Left lung (tissue), 10 donors: ENCODE results near the gene RTN4RL1. TPM values are rescaled to one million over a fixed set of nuclear protein-coding genes. Genes with fewer than 3 reads are reported as not detected.

ENCODE experiments used
- ATAC-seq: fragments of 200-7000 bp; cut with Tn5 transposase; one replicate; pipeline ENCODE4 v1.9.1; 2020; ENCODE audit warnings: moderate library complexity
- DNase-seq, 4 donors: peaks; one replicate each; pipeline ENCODE4 v3.0.0-alpha.2; 2013 to 2020
- H3K27ac ChIP-seq, 2 donors: fragments of 200-600 bp; sonication (generic) in 1 of 2; one replicate each; pipeline versions ENCODE4 v1.5.0 to v1.8.0; 2020 to 2021
- H3K27me3 ChIP-seq, 2 donors: fragments of 200-600 bp; sonication (generic) in 1 of 2; one replicate each; pipeline versions ENCODE4 v1.5.0 to v1.8.0; 2020 to 2021
- H3K36me3 ChIP-seq, 2 donors: fragments of 200-600 bp; sonication (generic) in 1 of 2; one replicate each; pipeline versions ENCODE4 v1.5.0 to v1.8.0; 2020 to 2021
- H3K4me1 ChIP-seq, 2 donors: fragments of 200-600 bp; one replicate each; pipeline ENCODE4 v1.8.0; 2021
- H3K4me3 ChIP-seq, 2 donors: fragments of 200-600 bp; sonication (generic) in 1 of 2; one replicate each; pipeline versions ENCODE4 v1.5.0 to v1.8.0; 2020 to 2021; ENCODE audit warnings: mild to moderate bottlenecking in 1 of 2
- H3K9me3 ChIP-seq, 2 donors: fragments of 200-600 bp; sonication (generic) in 1 of 2; one replicate each; pipeline versions ENCODE4 v1.5.0 to v1.8.0; 2020 to 2021
- CTCF ChIP-seq, 2 donors: fragments of 200-600 bp; sonication (generic) in 1 of 2; IDR thresholded peaks; one replicate each; pipeline versions ENCODE4 v1.5.0 to v1.8.0; 2021; ENCODE audit warnings: antibody characterized with exemption in 2 of 2
- intact Hi-C, 2 donors: fragments of 100-400 bp; cut with DNase I; formaldehyde crosslinking; loops; one replicate each; pipeline versions ENCODE4 v1.11.2 to v1.14.2; 2022
- polyA plus RNA-seq, 6 donors: library from polyadenylated mRNA; unstranded; fragments of 120-200 nt; gene quantifications; one replicate each; pipeline ENCODE4 v1.2.1, GENCODE V29; 2013; ENCODE audit not compliant: insufficient read length in 6 of 6
- total RNA-seq, 2 donors: library from RNA; stranded (reverse); fragmentation: NEBNext Ultra II Directional; extraction: Animal tissue kit (Norgen Biotek cat#: 25700); gene quantifications; one replicate each; pipeline ENCODE4 v1.2.1, GENCODE V29; 2021
- donor health status: DM: no; HTN: yes; CAD: no.
- donor health status: DM: no; HTN: no; CAD: no.

Gene RTN4RL1
- total and polyA plus RNA-seq, 8 donors = 0.34 to 5.1 (median 0.51) TPM

DNA sequence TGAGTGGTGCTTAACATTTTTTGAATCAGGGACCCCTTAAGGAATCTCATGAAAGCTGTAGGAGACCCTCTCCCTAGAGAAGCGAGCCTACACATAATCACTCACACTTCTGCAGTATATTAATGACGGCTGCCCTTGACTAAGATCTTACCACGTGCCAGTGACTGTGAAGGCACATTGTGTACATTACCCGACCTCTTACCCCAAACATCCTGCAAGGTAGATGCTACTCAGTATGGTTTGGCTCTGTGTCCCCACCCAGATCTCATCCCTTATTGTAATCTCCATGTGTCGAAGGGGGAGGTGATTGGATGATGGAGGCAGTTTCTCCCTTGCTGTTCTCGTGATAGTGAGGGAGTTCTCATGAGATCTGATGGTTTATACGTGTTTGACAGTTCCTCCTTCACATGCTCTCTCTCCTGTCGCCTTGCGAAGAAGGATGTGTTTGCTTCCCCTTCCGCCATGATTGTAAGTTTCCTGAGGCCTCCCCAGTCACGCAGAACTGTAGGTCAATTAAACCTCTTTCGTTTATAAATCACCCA lies 54.2 kb downstream of the RTN4RL1 start:
- no peak overlapping the region for H3K27ac ChIP-seq
- TF ChIP-seq CTCF (IDR thresholded peaks at IDR 0.05) = no peak
- no peaks in the 10 kb centered on the region for H3K36me3 ChIP-seq
- DNase-seq = no peak
- no peak overlapping the region for H3K4me3 ChIP-seq
- H3K9me3 ChIP-seq = no peaks in the 10 kb centered on the region
- no peak for ATAC-seq
- intact Hi-C loops = no loop called here
- H3K27me3 ChIP-seq = peaks cover 0 to 30% of the 10 kb centered on the region in 2 donors
- no peaks in the 10 kb centered on the region for H3K4me1 ChIP-seq

DNA sequence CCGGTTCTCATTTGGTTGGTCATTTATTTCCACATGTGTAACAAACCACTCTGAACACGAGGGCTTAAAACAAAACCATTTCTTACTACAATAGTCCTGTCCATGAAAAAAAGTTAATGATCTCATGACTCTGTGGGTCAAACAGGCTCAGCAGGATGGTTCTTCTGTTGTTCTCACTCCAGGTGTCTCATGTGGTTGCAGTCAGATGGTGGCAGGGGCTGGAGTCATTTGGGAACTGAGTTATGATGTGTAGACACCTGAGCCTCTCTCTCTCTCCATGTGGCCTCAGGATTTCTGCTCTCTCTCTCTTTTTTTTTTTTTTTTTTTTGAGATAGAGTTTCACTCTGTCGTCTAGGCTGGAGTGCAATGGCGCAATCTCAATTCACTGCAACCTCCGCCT lies 55.4 kb downstream of the RTN4RL1 start:
- no peak for TF ChIP-seq CTCF (IDR thresholded peaks at IDR 0.05)
- no peak for DNase-seq
- ATAC-seq = no peak
- Histone ChIP-seq H3K27me3 (peaks cover 0 to 26% of the 10 kb centered on the region in 2 donors), H3K27ac (no peak overlapping the region), H3K4me1 (no peaks in the 10 kb centered on the region), H3K4me3 (no peak overlapping the region), H3K9me3 (no peaks in the 10 kb centered on the region), H3K36me3 (no peaks in the 10 kb centered on the region)
- intact Hi-C loops = no loop called here

GRCh38 chr17:1967213-1967612 lies 57.9 kb downstream of the RTN4RL1 start:
- no peaks in the 10 kb centered on the region for H3K9me3 ChIP-seq
- no peak overlapping the region for H3K4me3 ChIP-seq
- DNase-seq = no peak
- no peaks in the 10 kb centered on the region for H3K4me1 ChIP-seq
- intact Hi-C loops = no loop called here
- no peak for TF ChIP-seq CTCF (IDR thresholded peaks at IDR 0.05)
- no peak overlapping the region for H3K27ac ChIP-seq
- peak; percentile 78 for ATAC-seq
- H3K36me3 ChIP-seq = no peaks in the 10 kb centered on the region
- H3K27me3 ChIP-seq = peaks cover 0 to 16% of the 10 kb centered on the region in 2 donors

DNA sequence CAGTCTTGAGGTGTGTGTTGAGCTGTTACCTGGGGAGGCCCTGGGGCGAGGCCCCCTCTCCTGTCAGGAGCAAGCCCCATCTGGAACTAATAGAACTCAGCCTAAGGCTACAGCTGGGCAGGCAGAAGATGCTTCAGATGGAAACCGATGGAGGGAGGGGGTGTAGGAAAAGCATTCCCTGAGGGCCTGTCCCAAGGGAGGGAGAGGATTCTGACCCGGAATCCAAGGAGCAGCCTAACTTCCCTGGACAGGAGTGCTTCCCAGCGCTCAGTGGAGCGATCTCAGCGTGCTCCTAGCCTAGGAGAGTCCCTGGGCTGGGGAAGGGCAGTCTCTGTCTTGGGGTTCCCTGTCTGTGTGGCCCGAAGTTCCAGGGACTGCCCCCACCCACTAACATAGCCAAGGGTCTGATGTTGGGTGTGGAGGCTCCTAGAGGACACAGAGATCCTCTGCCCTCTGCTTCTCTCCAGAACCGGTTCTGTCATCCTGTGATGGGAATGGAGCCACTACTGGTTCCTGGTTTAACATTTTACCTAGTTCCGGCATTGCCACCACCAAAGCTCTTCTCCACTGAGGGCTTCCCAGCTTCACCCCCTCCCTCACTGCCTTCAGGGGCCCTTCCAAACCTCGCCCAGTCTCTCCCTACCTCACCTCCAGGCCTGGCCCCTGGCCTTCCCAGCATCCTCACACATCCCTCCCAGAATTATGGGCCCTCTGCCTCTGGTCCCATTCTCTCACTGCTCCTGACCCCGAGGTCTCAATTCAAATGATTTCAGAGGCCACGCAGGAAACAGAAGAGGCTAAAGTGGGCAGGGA lies 58.7 kb downstream of the RTN4RL1 start:
- Histone ChIP-seq H3K36me3 (no peaks in the 10 kb centered on the region), H3K27ac (no peak overlapping the region), H3K9me3 (no peaks in the 10 kb centered on the region), H3K4me1 (no peaks in the 10 kb centered on the region), H3K27me3 (peaks cover 0 to 13% of the 10 kb centered on the region in 2 donors), H3K4me3 (no peak overlapping the region)
- ATAC-seq (no peak), DNase-seq (no peak)
- no peak for TF ChIP-seq CTCF (IDR thresholded peaks at IDR 0.05)
- intact Hi-C loops = no loop called here

DNA sequence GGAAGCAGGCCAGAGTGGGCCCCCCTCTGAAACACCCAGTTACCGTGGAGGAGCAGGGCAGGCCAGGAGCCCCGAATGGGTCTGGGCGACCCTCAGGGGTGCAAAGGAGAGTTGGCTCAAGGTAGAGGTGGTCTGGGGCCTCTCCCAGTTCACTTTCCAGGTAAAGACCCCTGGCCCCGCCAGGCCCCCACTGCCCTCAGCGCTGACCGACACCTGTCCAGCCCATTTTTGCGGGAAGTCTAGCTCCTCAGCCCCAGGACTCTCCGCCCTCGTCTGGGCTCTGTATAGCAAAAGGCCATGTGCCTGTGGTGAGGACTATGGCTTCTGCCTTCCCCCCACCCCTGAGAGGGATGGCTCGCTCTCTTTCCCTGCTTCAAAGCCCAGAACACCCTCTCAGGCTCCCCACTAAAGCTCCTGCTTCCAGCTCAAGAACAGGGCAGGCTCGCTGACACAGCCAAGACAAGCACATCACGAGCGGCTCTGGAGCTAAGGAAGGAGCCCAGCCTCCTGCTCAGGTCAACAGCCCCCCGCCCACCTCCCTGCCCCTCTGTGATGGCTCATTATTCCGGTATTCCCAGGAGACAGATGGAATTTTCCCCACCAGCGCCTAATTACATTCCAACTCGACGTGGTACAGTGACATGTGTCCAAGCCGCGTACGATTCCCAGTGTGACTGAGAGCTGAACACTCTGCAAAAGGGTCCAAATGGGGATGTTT lies 59.4 kb downstream of the RTN4RL1 start:
- peaks cover 0 to 13% of the 10 kb centered on the region in 2 donors for H3K27me3 ChIP-seq

More for the DNA sequence above, 59.4 kb downstream of the RTN4RL1 start:
- no peak for ATAC-seq
- no peaks in the 10 kb centered on the region for H3K36me3 ChIP-seq
- no peaks in the 10 kb centered on the region for H3K4me1 ChIP-seq
- H3K9me3 ChIP-seq = no peaks in the 10 kb centered on the region
- no peak overlapping the region for H3K27ac ChIP-seq
- intact Hi-C loops = no loop called here
- TF ChIP-seq CTCF (IDR thresholded peaks at IDR 0.05) = no peak
- H3K4me3 ChIP-seq = no peak overlapping the region
- DNase-seq = no peak
